H9 (cell line): ENCODE data around the gene FOXN1. TPM values are rescaled to one million over a fixed set of nuclear protein-coding genes. Genes with fewer than 3 reads are reported as not detected.

Experiments
- DNase-seq: peaks from one replicate; pipeline ENCODE4 v3.0.0-alpha.2; 2017
- H2AFZ ChIP-seq: one replicate; pipeline ENCODE4 v1.6.1; 2013; ENCODE audit warnings: mild to moderate bottlenecking, low read length, control low read depth, moderate library complexity
- H2AK5ac ChIP-seq: 2 replicates; pipeline ENCODE4 v1.6.1; 2013; ENCODE audit warnings: low read length, control low read depth, mixed read lengths; ENCODE audit not compliant: insufficient read length
- H2BK120ac ChIP-seq: one replicate; pipeline ENCODE4 v1.6.1; 2013; ENCODE audit warnings: low read depth, mild to moderate bottlenecking, low read length, control low read depth, inconsistent platforms; ENCODE audit not compliant: poor library complexity, severe bottlenecking
- H2BK12ac ChIP-seq: 2 replicates; pipeline ENCODE4 v1.6.1; 2013; ENCODE audit warnings: low read length, control low read depth, mixed read lengths, low read depth; ENCODE audit not compliant: insufficient read length
- H2BK15ac ChIP-seq: 2 replicates; pipeline ENCODE4 v1.6.1; 2013; ENCODE audit warnings: low read depth, low read length, control low read depth
- H2BK20ac ChIP-seq: one replicate; pipeline ENCODE4 v1.6.1; 2013; ENCODE audit warnings: low read depth, mild to moderate bottlenecking, low read length, control low read depth, inconsistent platforms; ENCODE audit not compliant: poor library complexity, severe bottlenecking
- H2BK5ac ChIP-seq: 2 replicates; pipeline ENCODE4 v1.6.1; 2013; ENCODE audit warnings: low read length, control low read depth, mixed read lengths; ENCODE audit not compliant: insufficient read length
- H3K14ac ChIP-seq: 2 replicates; pipeline ENCODE4 v1.6.1; 2013; ENCODE audit warnings: low read length, control low read depth; ENCODE audit not compliant: insufficient read depth
- H3K18ac ChIP-seq: 2 replicates; pipeline ENCODE4 v1.6.1; 2013; ENCODE audit warnings: low read depth, mild to moderate bottlenecking, mixed read lengths, low read length, control low read depth; ENCODE audit not compliant: insufficient read length
- H3K23ac ChIP-seq: 2 replicates; pipeline ENCODE4 v1.6.1; 2013; ENCODE audit warnings: low read length, control low read depth, mixed read lengths, low read depth; ENCODE audit not compliant: insufficient read length
- H3K23me2 ChIP-seq: 2 replicates; pipeline ENCODE4 v1.6.1; 2013; ENCODE audit warnings: low read depth, mild to moderate bottlenecking, mixed read lengths, low read length, control low read depth; ENCODE audit not compliant: insufficient read length, poor library complexity, severe bottlenecking
- H3K27ac ChIP-seq: 2 replicates; pipeline ENCODE4 v1.5.1; 2013; ENCODE audit warnings: low read length, control low read depth, mixed read lengths, low read depth; ENCODE audit not compliant: insufficient read length
- H3K27me3 ChIP-seq: 2 replicates; pipeline ENCODE4 v1.6.1; 2013; ENCODE audit warnings: low read length, control low read depth, inconsistent platforms; ENCODE audit not compliant: insufficient read depth
- H3K4ac ChIP-seq: 2 replicates; pipeline ENCODE4 v1.6.1; 2013; ENCODE audit warnings: low read depth, mild to moderate bottlenecking, control low read depth, inconsistent platforms, low read length, moderate library complexity
- H3K4me1 ChIP-seq: 2 replicates; pipeline ENCODE4 v1.6.1; 2013; ENCODE audit warnings: low read length, control low read depth, inconsistent platforms; ENCODE audit not compliant: insufficient read depth
- H3K4me2 ChIP-seq: 2 replicates; pipeline ENCODE4 v1.6.1; 2013; ENCODE audit warnings: low read length, control low read depth, mixed read lengths; ENCODE audit not compliant: insufficient read length, insufficient read depth
- H3K56ac ChIP-seq: 2 replicates; pipeline ENCODE4 v1.6.1; 2013; ENCODE audit warnings: low read depth, mild to moderate bottlenecking, mixed read lengths, low read length, control low read depth; ENCODE audit not compliant: insufficient read length
- H3K79me1 ChIP-seq: 2 replicates; pipeline ENCODE4 v1.6.1; 2013; ENCODE audit warnings: low read depth, mild to moderate bottlenecking, moderate library complexity, low read length, control low read depth, inconsistent platforms; ENCODE audit not compliant: insufficient read depth, poor library complexity, severe bottlenecking
- H3K79me2 ChIP-seq: 2 replicates; pipeline ENCODE4 v1.6.1; 2013; ENCODE audit warnings: low read length, control low read depth, inconsistent platforms; ENCODE audit not compliant: insufficient read depth
- H3K9ac ChIP-seq: 2 replicates; pipeline ENCODE4 v1.6.1; 2013; ENCODE audit warnings: low read length, control low read depth, mixed read lengths; ENCODE audit not compliant: insufficient read length; ENCODE audit errors: extremely low read depth
- H3K9me3 ChIP-seq: one replicate; pipeline ENCODE4 v1.6.1; 2013; ENCODE audit warnings: low read depth, low read length, inconsistent platforms; ENCODE audit not compliant: control insufficient read depth
- H3T11ph ChIP-seq: one replicate; pipeline ENCODE4 v1.6.1; 2013; ENCODE audit warnings: mild to moderate bottlenecking, low read length, control low read depth, inconsistent platforms
- H4K20me1 ChIP-seq: one replicate; pipeline ENCODE4 v1.6.1; 2013; ENCODE audit not compliant: control insufficient read depth, insufficient read length, insufficient read depth
- H4K5ac ChIP-seq: 2 replicates; pipeline ENCODE4 v1.6.1; 2013; ENCODE audit warnings: low read depth, mild to moderate bottlenecking, mixed read lengths, low read length, control low read depth; ENCODE audit not compliant: insufficient read length
- H4K8ac ChIP-seq: replicated peaks from 2 replicates; pipeline ENCODE4 v1.6.1; 2013; ENCODE audit warnings: low read length, control low read depth, mixed read lengths, low read depth; ENCODE audit not compliant: insufficient read length
- H4K91ac ChIP-seq: 2 replicates; pipeline ENCODE4 v1.6.1; 2013; ENCODE audit warnings: low read depth, mild to moderate bottlenecking, moderate library complexity, mixed read lengths, low read length, control low read depth; ENCODE audit not compliant: insufficient read length
- H3K27ac Mint-ChIP-seq, 3 experiments: 2 replicates in 2 of 3; 3 replicates in 1 of 3; pipeline ENCODE4 v1.8.0; 2020 to 2021; ENCODE audit warnings: mixed read lengths in 3 of 3, mild to moderate bottlenecking in 1 of 3, moderate library complexity in 1 of 3
- H3K27me3 Mint-ChIP-seq: 2 replicates; pipeline ENCODE4 v1.8.0; 2021; ENCODE audit warnings: low read depth, mild to moderate bottlenecking, moderate library complexity, mixed read lengths
- H3K36me3 Mint-ChIP-seq, 3 experiments: 2 replicates in 2 of 3; 3 replicates in 1 of 3; pipeline ENCODE4 v1.8.0; 2020 to 2021; ENCODE audit warnings: low read depth in 3 of 3, mixed read lengths in 3 of 3; ENCODE audit not compliant: insufficient read depth in 1 of 3
- H3K4me1 Mint-ChIP-seq, 2 experiments: 2 replicates each; pipeline ENCODE4 v1.8.0; 2020; ENCODE audit warnings: mixed read lengths in 2 of 2
- H3K4me3 Mint-ChIP-seq, 2 experiments: 2 replicates in 1 of 2; 3 replicates in 1 of 2; pipeline ENCODE4 v1.8.0; 2020 to 2021; ENCODE audit warnings: mild to moderate bottlenecking in 2 of 2, mixed read lengths in 2 of 2, moderate library complexity in 1 of 2
- H3K9me3 Mint-ChIP-seq, 2 experiments: 2 replicates in 1 of 2; 3 replicates in 1 of 2; pipeline ENCODE4 v1.8.0; 2020; ENCODE audit warnings: mild to moderate bottlenecking in 2 of 2, mixed read lengths in 2 of 2, moderate library complexity in 1 of 2
- CTCF ChIP-seq: fragments of 200-600 bp; sonication (generic); conservative IDR thresholded peaks from 3 replicates; pipeline ENCODE4 v1.8.0; 2021; ENCODE audit warnings: antibody characterized with exemption, mild to moderate bottlenecking
- WGBS: extraction: QIAGEN DNeasy Blood & Tissue Kit; methylation state at CpG from one replicate; pipeline ENCODE4 v1.1.7; 2013; ENCODE audit warnings: missing lambda C conversion rate, low lambda C conversion rate, mixed read lengths; ENCODE audit not compliant: insufficient read length; ENCODE audit errors: extremely low coverage; 5-methylcytosine and 5-hydroxymethylcytosine counted together
- total RNA-seq: library from RNA; stranded (reverse); gene quantifications from 2 replicates; pipeline ENCODE4 v1.2.1, GENCODE V29; 2021

Gene FOXN1
- total RNA-seq, 1 experiment from 2014 or later: not detected

GRCh38 chr17:28545787-28546415 lies 39.8 kb downstream of the FOXN1 start:
- no peak overlapping the region for H4K8ac ChIP-seq
- no peaks in the 10 kb centered on the region for H4K20me1 ChIP-seq
- H3K23ac ChIP-seq: no peak overlapping the region
- H3K18ac ChIP-seq: no peak overlapping the region
- no peak overlapping the region for H3K14ac ChIP-seq
- no peak overlapping the region for H3K4me3 Mint-ChIP-seq
- H2BK15ac ChIP-seq: no peak overlapping the region
- DNase-seq: no peak
- H2BK120ac ChIP-seq: no peak overlapping the region
- no peaks in the 10 kb centered on the region for H3K9me3 ChIP-seq
- no peak overlapping the region for H2BK20ac ChIP-seq
- H3K27ac ChIP-seq: no peak overlapping the region
- peaks cover 8% of the 10 kb centered on the region; the same call in 1 of the 2 replicates for H3K4me1 ChIP-seq
- no peak overlapping the region for H2BK5ac ChIP-seq
- H3K4me1 Mint-ChIP-seq: peaks cover 27 to 54% of the 10 kb centered on the region in 2 experiments
- H4K91ac ChIP-seq: no peak overlapping the region
- no peak overlapping the region for H3T11ph ChIP-seq
- H3K27me3 ChIP-seq: no peaks in the 10 kb centered on the region
- no peak for TF ChIP-seq CTCF
- H4K5ac ChIP-seq: no peak overlapping the region
- H3K56ac ChIP-seq: no peak overlapping the region
- no CpG with 5 or more reads among the region's 6 CpGs for WGBS
- no peak overlapping the region for H3K9ac ChIP-seq
- H2BK12ac ChIP-seq: no peak overlapping the region
- H3K9me3 Mint-ChIP-seq: no peaks in the 10 kb centered on the region
- peaks cover 2 to 6% (median 3%) of the 10 kb centered on the region in 3 experiments; a peak in 4 of 7 replicates for H3K36me3 Mint-ChIP-seq
- no peak overlapping the region for H3K4me2 ChIP-seq
- H3K79me1 ChIP-seq: no peaks in the 10 kb centered on the region
- H3K4ac ChIP-seq: no peak overlapping the region
- no peaks in the 10 kb centered on the region for H3K79me2 ChIP-seq
- peaks cover under 1% of the 10 kb centered on the region; the same call in 1 of the 2 replicates for H3K27me3 Mint-ChIP-seq
- no peak overlapping the region for H2AK5ac ChIP-seq
- no peak overlapping the region for H2AFZ ChIP-seq
- no peaks in the 10 kb centered on the region for H3K23me2 ChIP-seq
- H3K27ac Mint-ChIP-seq: peak overlapping the region; percentile 1 to 31 (median 5); a peak in 4 of 7 replicates
